Activated CD4-positive, alpha-beta memory T cell treated with anti-CD3 and anti-CD28 coated beads for 36 hours (primary cell): Measurements from ENCODE around the gene PTPRE. TPM values are rescaled to one million over a fixed set of nuclear protein-coding genes. Genes with fewer than 3 reads are reported as not detected.
"Not testable (repeated sequence)": the region's sequence is repeated elsewhere in the genome, so short reads cannot be mapped to it uniquely, and the experiment has no call there.

ENCODE experiments used
- CTCF ChIA-PET: fragments of 350-600 bp; sonication (Branson Sonifier 250); formaldehyde crosslinking; loops from one replicate; lab custom pipeline; 2021; ENCODE audit warnings: antibody characterized with exemption, inconsistent platforms; lab: Charles Lee
- POLR2A ChIA-PET: fragments of 350-600 bp; sonication (Branson Sonifier 250); formaldehyde crosslinking; loops from one replicate; lab custom pipeline; 2021; ENCODE audit warnings: antibody characterized with exemption; lab: Charles Lee
- DNase-seq: peaks from one replicate; pipeline ENCODE4 v3.0.0-alpha.2; 2020
- H3K27ac Mint-ChIP-seq: one replicate; pipeline ENCODE4 v1.8.0; 2021; ENCODE audit warnings: mixed read lengths
- H3K27me3 Mint-ChIP-seq: one replicate; pipeline ENCODE4 v1.8.0; 2021; ENCODE audit warnings: mixed read lengths
- H3K36me3 Mint-ChIP-seq: one replicate; pipeline ENCODE4 v1.8.0; 2021; ENCODE audit warnings: mixed read lengths
- H3K4me1 Mint-ChIP-seq: one replicate; pipeline ENCODE4 v1.8.0; 2021; ENCODE audit warnings: low read depth, mixed read lengths
- H3K4me3 Mint-ChIP-seq: one replicate; pipeline ENCODE4 v1.8.0; 2021; ENCODE audit warnings: mild to moderate bottlenecking, mixed read lengths
- H3K9me3 Mint-ChIP-seq: one replicate; pipeline ENCODE4 v1.8.0; 2021; ENCODE audit warnings: mixed read lengths
- intact Hi-C: fragments of 100-400 bp; cut with micrococcal nuclease; formaldehyde crosslinking; loops from one replicate; pipeline ENCODE4 v1.15.1; 2023
- total RNA-seq, 2 experiments: library from RNA; stranded (reverse); gene quantifications; one replicate each; pipeline ENCODE4 v1.2.3, GENCODE V29; 2021

Gene PTPRE
- total RNA-seq, 2 experiments from 2014 or later, result 29.4 to 34.0 TPM

- not testable (repeated sequence) for H3K4me3 Mint-ChIP-seq
Observed at GRCh38 chr10:128094596-128094995, 187.7 kb downstream of the PTPRE start.

DNA sequence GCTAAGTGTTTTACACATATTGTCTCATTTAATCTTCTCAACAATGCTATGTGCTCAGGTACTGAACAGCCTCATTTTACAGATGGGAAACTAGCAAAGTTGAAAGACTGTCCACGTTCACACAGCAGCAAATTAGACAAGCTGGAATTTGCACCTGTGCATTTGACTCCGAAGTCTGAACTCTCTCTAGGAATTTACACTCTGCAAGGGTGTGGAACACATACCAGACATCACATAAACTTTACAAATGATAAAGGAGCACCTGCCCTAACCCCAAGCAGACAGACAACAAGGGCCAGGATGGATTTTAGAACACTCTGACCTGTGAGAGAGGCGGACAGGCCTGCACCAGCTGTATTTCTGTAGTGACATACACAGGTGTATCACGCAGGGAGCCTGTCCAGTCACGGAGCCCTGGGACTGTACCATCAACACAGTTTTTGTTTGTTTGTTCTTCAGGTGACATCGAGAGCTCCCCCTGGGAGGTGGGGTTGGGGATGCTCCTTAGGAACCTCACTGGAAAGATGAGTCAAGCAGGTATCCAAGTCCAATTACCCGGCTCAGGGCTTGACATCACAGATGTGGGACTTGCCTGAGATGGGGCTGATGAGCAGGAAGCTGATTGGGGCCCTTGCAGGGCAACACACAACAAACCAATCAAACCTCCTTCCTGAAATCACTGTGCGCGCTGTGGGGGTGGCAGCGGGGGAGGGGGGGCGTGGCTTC, 188.3 kb downstream of the PTPRE start:
- H3K27ac Mint-ChIP-seq, result peak overlapping the region; percentile 38
- H3K4me1 Mint-ChIP-seq, result peaks cover 21% of the 10 kb centered on the region
- H3K4me3 Mint-ChIP-seq, result no peak overlapping the region
- intact Hi-C loops, result loop anchor here (1.0 kb wide), 1 partner anchor 31 kb away; the partner anchor contains the start of gene MKI67
- H3K36me3 Mint-ChIP-seq, result peaks cover 38% of the 10 kb centered on the region
- no peaks in the 10 kb centered on the region for H3K27me3 Mint-ChIP-seq
- peak; percentile 75 for DNase-seq
- H3K9me3 Mint-ChIP-seq, result no peaks in the 10 kb centered on the region
- POLR2A ChIA-PET, result interaction anchor here (1.2 to 2.6 kb wide), 3 partner anchors 27 to 47 kb away, joined by 3 to 9 read pairs (median 4); partner anchors contain the start of gene MKI67
- CTCF ChIA-PET, result interaction anchor here (0.9 to 1.1 kb wide), 3 partner anchors 9 to 54 kb away, joined by 3 read pairs; no protein-coding TSS in a partner anchor

More at GRCh38 chr10:128094596-128094995, 187.7 kb downstream of the PTPRE start:
- CTCF ChIA-PET, intact Hi-C loops, H3K27ac Mint-ChIP-seq, H3K27me3 Mint-ChIP-seq, DNase-seq, H3K9me3 Mint-ChIP-seq: not testable (repeated sequence)
- POLR2A ChIA-PET, result interaction anchor here (1.2 to 2.6 kb wide), 3 partner anchors 28 to 47 kb away, joined by 3 to 9 read pairs (median 4); partner anchors contain the start of gene MKI67
- peaks cover 21% of the 10 kb centered on the region for H3K4me1 Mint-ChIP-seq
- peaks cover 34% of the 10 kb centered on the region for H3K36me3 Mint-ChIP-seq

DNA sequence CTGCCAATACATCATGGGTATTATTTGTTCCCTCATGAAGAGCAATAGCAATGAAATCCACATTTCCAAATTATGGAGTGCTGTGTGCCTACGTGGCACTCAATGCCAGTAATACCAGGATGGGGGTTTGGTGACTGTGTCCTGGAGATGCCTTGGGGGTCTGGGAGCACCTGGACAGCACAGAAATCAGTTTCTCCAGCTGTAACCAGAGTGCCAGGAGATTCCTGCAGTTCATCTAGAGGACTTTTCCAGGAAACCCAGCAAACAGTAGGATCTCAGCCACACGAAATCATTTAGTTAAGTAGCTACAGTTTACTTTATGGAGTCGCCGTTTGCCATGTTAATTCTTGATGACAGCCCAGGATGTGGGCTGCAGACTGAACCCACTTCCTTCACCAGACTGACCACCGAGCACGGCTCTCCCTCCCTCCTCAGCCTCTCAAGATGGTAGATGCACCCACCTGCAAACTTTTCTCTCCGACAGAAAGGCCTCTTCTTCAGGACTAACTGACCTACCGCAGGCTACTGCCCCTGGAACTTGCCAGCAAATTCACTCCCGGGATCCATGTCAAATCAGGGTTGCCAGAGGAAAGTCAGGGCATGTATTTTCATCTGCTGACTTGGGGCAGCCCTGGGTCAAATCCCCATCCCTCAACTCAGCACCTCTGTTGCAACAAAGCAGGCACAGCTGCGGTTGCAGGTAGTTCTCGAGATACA, 189.0 kb downstream of the PTPRE start:
- Mint-ChIP-seq H3K27me3 (no peaks in the 10 kb centered on the region), H3K36me3 (peaks cover 43% of the 10 kb centered on the region), H3K4me3 (no peak overlapping the region), H3K4me1 (peaks cover 21% of the 10 kb centered on the region), H3K27ac (peak overlapping the region; percentile 69), H3K9me3 (no peaks in the 10 kb centered on the region)
- intact Hi-C loops, result loop anchor here (1.0 kb wide), 1 partner anchor 30 kb away; the partner anchor contains the start of gene MKI67
- DNase-seq, result peak; percentile 50
- ChIA-PET POLR2A (interaction anchor here (0.7 to 2.6 kb wide), 3 partner anchors 26 to 30 kb away, joined by 3 to 9 read pairs (median 3); partner anchors contain the start of gene MKI67), CTCF (interaction anchor here (0.9 to 1.1 kb wide), 3 partner anchors 8 to 53 kb away, joined by 3 read pairs; no protein-coding TSS in a partner anchor)

- Mint-ChIP-seq H3K4me1 (peaks cover 21% of the 10 kb centered on the region), H3K9me3 (no peaks in the 10 kb centered on the region), H3K27me3 (no peaks in the 10 kb centered on the region), H3K36me3 (peaks cover 49% of the 10 kb centered on the region), H3K4me3 (no peak overlapping the region), H3K27ac (peak overlapping the region; percentile 69)
- CTCF ChIA-PET, result interaction anchor here (1.0 kb wide), 1 partner anchor 7 kb away, joined by 3 read pairs; no protein-coding TSS in a partner anchor
- intact Hi-C loops, result no loop called here
- POLR2A ChIA-PET, result interaction anchor here (0.7 to 2.6 kb wide), 2 partner anchors 27 to 29 kb away, joined by 3 to 9 read pairs; partner anchors contain the start of gene MKI67
- DNase-seq, result no peak
Observed at GRCh38 chr10:128096486-128097199, 189.7 kb downstream of the PTPRE start.

DNA sequence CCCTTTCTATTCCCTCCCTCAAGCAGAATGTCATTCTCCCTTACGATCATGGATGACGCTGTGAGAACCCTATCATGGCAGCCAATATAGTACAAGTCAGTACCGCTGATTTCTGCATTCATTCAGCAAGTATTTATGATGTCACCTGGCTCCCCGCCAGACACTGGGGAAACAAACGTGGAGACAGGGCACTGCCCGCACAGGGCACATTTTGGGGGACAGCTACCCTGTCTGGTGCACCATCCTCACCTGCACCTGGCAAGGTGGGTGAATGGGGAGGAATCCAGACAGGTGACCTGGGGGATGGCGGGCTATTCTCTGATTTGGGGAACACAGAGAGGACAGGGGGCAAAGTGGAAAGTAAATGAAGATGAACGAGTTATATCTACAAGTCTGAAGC, 190.9 kb downstream of the PTPRE start:
- H3K4me1 Mint-ChIP-seq, result peaks cover 21% of the 10 kb centered on the region
- ChIA-PET CTCF (no interaction called here), POLR2A (no interaction called here)
- no peak overlapping the region for H3K27ac Mint-ChIP-seq
- no peak overlapping the region for H3K4me3 Mint-ChIP-seq
- no peaks in the 10 kb centered on the region for H3K27me3 Mint-ChIP-seq
- intact Hi-C loops, result no loop called here
- no peaks in the 10 kb centered on the region for H3K9me3 Mint-ChIP-seq
- DNase-seq, result no peak
- peaks cover 57% of the 10 kb centered on the region for H3K36me3 Mint-ChIP-seq

- POLR2A ChIA-PET, result no interaction called here
- CTCF ChIA-PET, result interaction anchor here (1.1 kb wide), 1 partner anchor 63 kb away, joined by 3 read pairs; no protein-coding TSS in a partner anchor
- Mint-ChIP-seq H3K9me3 (no peaks in the 10 kb centered on the region), H3K4me1 (peaks cover 24% of the 10 kb centered on the region), H3K4me3 (no peak overlapping the region), H3K27ac (no peak overlapping the region), H3K36me3 (peaks cover 63% of the 10 kb centered on the region), H3K27me3 (no peaks in the 10 kb centered on the region)
- no peak for DNase-seq
- intact Hi-C loops, result no loop called here
Observed at GRCh38 chr10:128098631-128099030, 191.7 kb downstream of the PTPRE start.

DNA sequence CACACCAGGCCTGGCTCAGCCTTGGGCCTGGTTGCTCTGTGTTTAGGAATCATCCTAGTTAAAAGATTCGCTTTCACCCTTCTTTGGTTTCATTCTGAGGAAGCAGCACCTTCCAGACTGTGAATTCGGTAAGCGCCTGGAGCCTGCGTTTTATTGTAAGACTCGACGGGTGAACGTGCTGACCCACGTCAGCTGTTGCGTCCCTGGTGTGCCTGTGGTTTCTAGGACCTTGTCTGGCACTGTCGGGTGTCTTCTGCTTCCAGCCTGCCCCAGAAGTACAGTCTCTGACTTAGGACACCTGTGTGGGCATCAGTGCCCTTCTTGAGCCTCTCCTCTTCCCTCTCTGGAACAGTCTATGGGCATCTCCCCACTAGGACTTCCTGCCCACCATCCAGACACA, 193.0 kb downstream of the PTPRE start:
- CTCF ChIA-PET, result no interaction called here
- POLR2A ChIA-PET, result no interaction called here
- no peak overlapping the region for H3K27ac Mint-ChIP-seq
- no peaks in the 10 kb centered on the region for H3K27me3 Mint-ChIP-seq
- DNase-seq, result no peak
- intact Hi-C loops, result no loop called here
- no peak overlapping the region for H3K4me3 Mint-ChIP-seq
- no peaks in the 10 kb centered on the region for H3K9me3 Mint-ChIP-seq
- H3K36me3 Mint-ChIP-seq, result peaks cover 68% of the 10 kb centered on the region
- H3K4me1 Mint-ChIP-seq, result peaks cover 32% of the 10 kb centered on the region

GRCh38 chr10:128101901-128102300, 195.0 kb downstream of the PTPRE start:
- ChIA-PET CTCF (no interaction called here), POLR2A (no interaction called here)
- Mint-ChIP-seq H3K27me3 (no peaks in the 10 kb centered on the region), H3K9me3 (no peaks in the 10 kb centered on the region), H3K36me3 (peaks cover 59% of the 10 kb centered on the region), H3K4me3 (no peak overlapping the region), H3K4me1 (peaks cover 14% of the 10 kb centered on the region), H3K27ac (no peak overlapping the region)
- intact Hi-C loops, result no loop called here
- no peak for DNase-seq

- intact Hi-C loops, result no loop called here
- Mint-ChIP-seq H3K4me3 (no peak overlapping the region), H3K4me1 (peaks cover 12% of the 10 kb centered on the region), H3K27ac (no peak overlapping the region), H3K27me3 (no peaks in the 10 kb centered on the region), H3K9me3 (no peaks in the 10 kb centered on the region), H3K36me3 (peaks cover 54% of the 10 kb centered on the region)
- POLR2A ChIA-PET, result interaction anchor here (0.8 kb wide), 1 partner anchor 14 kb away, joined by 3 read pairs; no protein-coding TSS in a partner anchor
- CTCF ChIA-PET, result no interaction called here
- DNase-seq, result no peak
Observed at GRCh38 chr10:128102480-128103228, 195.8 kb downstream of the PTPRE start.

DNA sequence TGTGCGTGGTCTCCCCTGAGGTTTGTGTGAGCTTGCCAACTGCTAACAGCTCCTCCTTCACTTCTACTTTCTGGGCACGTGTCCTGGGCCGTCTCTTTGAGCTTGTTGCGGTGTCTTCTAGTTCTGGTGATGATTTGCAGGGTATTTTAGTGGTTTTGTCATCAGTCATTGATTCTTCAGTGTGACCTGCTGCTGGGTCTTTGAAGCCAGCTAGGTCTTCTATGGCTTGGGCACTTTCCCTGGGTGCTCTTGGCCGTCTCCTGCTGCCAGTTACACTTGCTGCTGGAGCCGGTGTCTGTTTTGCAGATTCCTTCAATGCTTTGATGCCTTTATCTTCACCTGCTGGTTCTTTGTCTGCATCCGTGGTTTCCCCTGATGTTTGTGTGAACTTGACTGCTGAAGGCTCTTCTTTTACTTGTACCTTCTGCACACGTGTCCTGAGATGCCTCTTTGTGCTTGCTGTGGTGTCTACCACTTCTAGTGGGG, 196.4 kb downstream of the PTPRE start:
- no peaks in the 10 kb centered on the region for H3K27me3 Mint-ChIP-seq
- intact Hi-C loops, result no loop called here
- no peak overlapping the region for H3K27ac Mint-ChIP-seq
- POLR2A ChIA-PET, result interaction anchor here (0.5 to 0.8 kb wide), 3 partner anchors 13 to 103 kb away, joined by 3 read pairs; partner anchors contain the start of gene MKI67
- DNase-seq, result no peak
- H3K9me3 Mint-ChIP-seq, result no peaks in the 10 kb centered on the region
- no peak overlapping the region for H3K4me3 Mint-ChIP-seq
- CTCF ChIA-PET, result interaction anchor here (1.0 kb wide), 1 partner anchor 7 kb away, joined by 3 read pairs; no protein-coding TSS in a partner anchor
- H3K4me1 Mint-ChIP-seq, result peaks cover 12% of the 10 kb centered on the region
- H3K36me3 Mint-ChIP-seq, result peaks cover 48% of the 10 kb centered on the region
